GM12878 (cell line): ENCODE results near the gene UBAC2. TPM values are rescaled to one million over a fixed set of nuclear protein-coding genes. Genes with fewer than 3 reads are reported as not detected.
A peak's percentile ranks its signal among the peaks of the same experiment; 100 is the strongest.

Source experiments
- ASH2L ChIP-seq: fragments of 300-600, 200-600 bp; sonication (generic); IDR thresholded peaks from 2 replicates; pipeline ENCODE4 v1.6.1; 2017; ENCODE audit warnings: low read depth, mild to moderate bottlenecking, borderline replicate concordance
- DPF2 ChIP-seq: fragments of 450-650 bp; IDR thresholded peaks from 2 replicates; pipeline ENCODE4 v1.6.1; 2017; ENCODE audit warnings: mild to moderate bottlenecking
- FOXK2 ChIP-seq: fragments of 450-650 bp; IDR thresholded peaks from 2 replicates; pipeline ENCODE4 v1.6.1; 2017; ENCODE audit warnings: mild to moderate bottlenecking, moderate library complexity
- IRF4 ChIP-seq: IDR thresholded peaks from 2 replicates; pipeline ENCODE4 v1.6.1; 2011; ENCODE audit warnings: low read depth, low read length
- NBN ChIP-seq: fragments of 450-650 bp; IDR thresholded peaks from 2 replicates; pipeline ENCODE4 v1.6.1; 2016
- POU2F2 ChIP-seq: IDR thresholded peaks from 3 replicates; pipeline ENCODE4 v1.6.1; 2011; ENCODE audit warnings: low read depth, mild to moderate bottlenecking, low read length, borderline replicate concordance
- YBX1 ChIP-seq: fragments of 450-650 bp; IDR thresholded peaks from 2 replicates; pipeline ENCODE4 v1.6.1; 2016; ENCODE audit warnings: antibody characterized with exemption
- polyA plus RNA-seq, 11 experiments: library from polyadenylated mRNA; depleted of rRNA in 4 of 11; unstranded in 6 of 11; stranded (reverse) in 5 of 11; fragments of >200 nt; fragmentation: Nextera tagmentation in 4 of 11; fragmentation: Illumina TruSeq in 1 of 11; extraction: Ambion mirVana in 4 of 11; extraction: Trizol in 1 of 11; gene quantifications; 1 replicate in 1 of 11; 2 replicates in 10 of 11; pipeline versions ENCODE4 v1.2.1 to v1.2.3, GENCODE V29; 2011 to 2016; ENCODE audit warnings: inconsistent platforms in 2 of 11, missing spikeins in 2 of 11, low read depth in 1 of 11
- total RNA-seq, 4 experiments: library from RNA; depleted of rRNA in 3 of 4; stranded (reverse); fragments of >200 nt in 3 of 4; fragmentation: Illumina TruSeq in 1 of 4; extraction: Trizol in 1 of 4; gene quantifications; 2 replicates each; pipeline versions ENCODE4 v1.2.1 to v1.2.3, GENCODE V29; 2013 to 2021
- TF ChIP-seq, protein P1 (sequence below): IDR thresholded peaks from 2 replicates; pipeline ENCODE4 v1.6.1; 2012; ENCODE audit warnings: mild to moderate bottlenecking, low read depth, low read length
- TF ChIP-seq, protein P2 (sequence below): fragments of 450-650 bp; IDR thresholded peaks from 2 replicates; pipeline ENCODE4 v1.6.1; 2018; ENCODE audit warnings: borderline replicate concordance, mild to moderate bottlenecking; ENCODE audit not compliant: partially characterized antibody
- TF ChIP-seq, protein P3 (sequence below): fragments of 450-650 bp; IDR thresholded peaks from 2 replicates; pipeline ENCODE4 v1.6.1; 2017; ENCODE audit warnings: antibody characterized with exemption, mild to moderate bottlenecking, moderate library complexity
- TF ChIP-seq, protein P4 (sequence below), 3 experiments: IDR thresholded peaks in 2 of 3; conservative IDR thresholded peaks in 1 of 3; 2 replicates each; pipeline ENCODE4 v1.5.1; 2011; ENCODE audit warnings: low read depth in 3 of 3, low read length in 3 of 3, mild to moderate bottlenecking in 3 of 3, control low read depth in 2 of 3, moderate library complexity in 2 of 3, inconsistent platforms in 1 of 3, mixed read lengths in 1 of 3; ENCODE audit not compliant: control insufficient read depth in 2 of 3, insufficient read depth in 1 of 3; ENCODE audit errors: extremely low read depth in 1 of 3
- TF ChIP-seq, protein P5 (sequence below): fragments of 450-650 bp; IDR thresholded peaks from 2 replicates; pipeline ENCODE4 v1.6.1; 2016; ENCODE audit warnings: mild to moderate bottlenecking, moderate library complexity, borderline replicate concordance

The UBAC2 gene
- total and polyA plus RNA-seq, 10 of the 15 experiments (the other 5 are each of a cell fraction or from before 2014, with no cell fraction given), result 3.0 to 54.6 (median 17.4) TPM

DNA sequence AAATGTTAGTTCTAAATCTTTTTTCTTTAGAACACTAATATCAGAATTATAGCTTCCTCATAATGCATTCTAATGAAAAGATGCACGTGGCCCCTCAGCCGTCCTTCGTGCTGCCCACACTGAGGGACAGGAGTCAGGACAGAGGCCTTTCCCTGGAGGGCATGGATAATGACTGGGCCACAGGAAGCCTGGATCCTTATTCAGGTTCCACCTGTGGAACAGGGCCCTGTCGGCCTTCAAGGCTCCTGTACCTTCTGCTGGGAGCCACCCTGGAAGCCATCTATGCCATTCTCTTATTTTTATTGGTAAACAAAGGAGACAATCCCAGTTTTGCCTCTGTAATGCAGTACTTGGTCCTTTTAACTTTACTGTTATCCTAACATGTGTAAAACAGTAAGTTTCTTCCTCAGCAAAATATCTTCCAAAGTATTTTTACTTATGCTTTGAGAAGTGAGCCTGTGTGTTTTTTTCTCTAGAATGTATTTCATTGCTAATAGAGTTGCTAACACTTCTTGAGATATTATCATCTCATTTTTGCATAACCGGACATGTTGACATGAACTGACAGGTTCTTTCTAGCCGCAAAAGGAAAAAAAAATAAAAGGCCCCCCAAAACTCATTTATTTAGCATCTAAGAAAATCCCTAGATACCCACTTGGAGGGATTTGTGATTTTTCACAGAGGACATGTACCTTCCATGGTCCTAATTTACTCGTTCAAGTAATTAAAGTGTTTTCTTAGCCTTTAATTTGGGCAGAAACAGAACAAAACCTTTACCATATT, 100.6 kb downstream of the UBAC2 start (continued):
- TF ChIP-seq, protein P1, sequence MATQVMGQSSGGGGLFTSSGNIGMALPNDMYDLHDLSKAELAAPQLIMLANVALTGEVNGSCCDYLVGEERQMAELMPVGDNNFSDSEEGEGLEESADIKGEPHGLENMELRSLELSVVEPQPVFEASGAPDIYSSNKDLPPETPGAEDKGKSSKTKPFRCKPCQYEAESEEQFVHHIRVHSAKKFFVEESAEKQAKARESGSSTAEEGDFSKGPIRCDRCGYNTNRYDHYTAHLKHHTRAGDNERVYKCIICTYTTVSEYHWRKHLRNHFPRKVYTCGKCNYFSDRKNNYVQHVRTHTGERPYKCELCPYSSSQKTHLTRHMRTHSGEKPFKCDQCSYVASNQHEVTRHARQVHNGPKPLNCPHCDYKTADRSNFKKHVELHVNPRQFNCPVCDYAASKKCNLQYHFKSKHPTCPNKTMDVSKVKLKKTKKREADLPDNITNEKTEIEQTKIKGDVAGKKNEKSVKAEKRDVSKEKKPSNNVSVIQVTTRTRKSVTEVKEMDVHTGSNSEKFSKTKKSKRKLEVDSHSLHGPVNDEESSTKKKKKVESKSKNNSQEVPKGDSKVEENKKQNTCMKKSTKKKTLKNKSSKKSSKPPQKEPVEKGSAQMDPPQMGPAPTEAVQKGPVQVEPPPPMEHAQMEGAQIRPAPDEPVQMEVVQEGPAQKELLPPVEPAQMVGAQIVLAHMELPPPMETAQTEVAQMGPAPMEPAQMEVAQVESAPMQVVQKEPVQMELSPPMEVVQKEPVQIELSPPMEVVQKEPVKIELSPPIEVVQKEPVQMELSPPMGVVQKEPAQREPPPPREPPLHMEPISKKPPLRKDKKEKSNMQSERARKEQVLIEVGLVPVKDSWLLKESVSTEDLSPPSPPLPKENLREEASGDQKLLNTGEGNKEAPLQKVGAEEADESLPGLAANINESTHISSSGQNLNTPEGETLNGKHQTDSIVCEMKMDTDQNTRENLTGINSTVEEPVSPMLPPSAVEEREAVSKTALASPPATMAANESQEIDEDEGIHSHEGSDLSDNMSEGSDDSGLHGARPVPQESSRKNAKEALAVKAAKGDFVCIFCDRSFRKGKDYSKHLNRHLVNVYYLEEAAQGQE, result no peak
- TF ChIP-seq, protein P2, sequence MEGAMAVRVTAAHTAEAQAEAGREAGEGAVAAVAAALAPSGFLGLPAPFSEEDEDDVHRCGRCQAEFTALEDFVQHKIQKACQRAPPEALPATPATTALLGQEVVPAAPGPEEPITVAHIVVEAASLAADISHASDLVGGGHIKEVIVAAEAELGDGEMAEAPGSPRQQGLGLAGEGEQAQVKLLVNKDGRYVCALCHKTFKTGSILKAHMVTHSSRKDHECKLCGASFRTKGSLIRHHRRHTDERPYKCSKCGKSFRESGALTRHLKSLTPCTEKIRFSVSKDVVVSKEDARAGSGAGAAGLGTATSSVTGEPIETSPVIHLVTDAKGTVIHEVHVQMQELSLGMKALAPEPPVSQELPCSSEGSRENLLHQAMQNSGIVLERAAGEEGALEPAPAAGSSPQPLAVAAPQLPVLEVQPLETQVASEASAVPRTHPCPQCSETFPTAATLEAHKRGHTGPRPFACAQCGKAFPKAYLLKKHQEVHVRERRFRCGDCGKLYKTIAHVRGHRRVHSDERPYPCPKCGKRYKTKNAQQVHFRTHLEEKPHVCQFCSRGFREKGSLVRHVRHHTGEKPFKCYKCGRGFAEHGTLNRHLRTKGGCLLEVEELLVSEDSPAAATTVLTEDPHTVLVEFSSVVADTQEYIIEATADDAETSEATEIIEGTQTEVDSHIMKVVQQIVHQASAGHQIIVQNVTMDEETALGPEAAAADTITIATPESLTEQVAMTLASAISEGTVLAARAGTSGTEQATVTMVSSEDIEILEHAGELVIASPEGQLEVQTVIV, result no peak
- TF ChIP-seq POU2F2, result peak; percentile 61; the same call in 1 of the 3 replicates
- TF ChIP-seq IRF4, result no peak
- TF ChIP-seq, protein P3, sequence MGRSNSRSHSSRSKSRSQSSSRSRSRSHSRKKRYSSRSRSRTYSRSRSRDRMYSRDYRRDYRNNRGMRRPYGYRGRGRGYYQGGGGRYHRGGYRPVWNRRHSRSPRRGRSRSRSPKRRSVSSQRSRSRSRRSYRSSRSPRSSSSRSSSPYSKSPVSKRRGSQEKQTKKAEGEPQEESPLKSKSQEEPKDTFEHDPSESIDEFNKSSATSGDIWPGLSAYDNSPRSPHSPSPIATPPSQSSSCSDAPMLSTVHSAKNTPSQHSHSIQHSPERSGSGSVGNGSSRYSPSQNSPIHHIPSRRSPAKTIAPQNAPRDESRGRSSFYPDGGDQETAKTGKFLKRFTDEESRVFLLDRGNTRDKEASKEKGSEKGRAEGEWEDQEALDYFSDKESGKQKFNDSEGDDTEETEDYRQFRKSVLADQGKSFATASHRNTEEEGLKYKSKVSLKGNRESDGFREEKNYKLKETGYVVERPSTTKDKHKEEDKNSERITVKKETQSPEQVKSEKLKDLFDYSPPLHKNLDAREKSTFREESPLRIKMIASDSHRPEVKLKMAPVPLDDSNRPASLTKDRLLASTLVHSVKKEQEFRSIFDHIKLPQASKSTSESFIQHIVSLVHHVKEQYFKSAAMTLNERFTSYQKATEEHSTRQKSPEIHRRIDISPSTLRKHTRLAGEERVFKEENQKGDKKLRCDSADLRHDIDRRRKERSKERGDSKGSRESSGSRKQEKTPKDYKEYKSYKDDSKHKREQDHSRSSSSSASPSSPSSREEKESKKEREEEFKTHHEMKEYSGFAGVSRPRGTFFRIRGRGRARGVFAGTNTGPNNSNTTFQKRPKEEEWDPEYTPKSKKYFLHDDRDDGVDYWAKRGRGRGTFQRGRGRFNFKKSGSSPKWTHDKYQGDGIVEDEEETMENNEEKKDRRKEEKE, result no peak
- TF ChIP-seq, protein P4, sequence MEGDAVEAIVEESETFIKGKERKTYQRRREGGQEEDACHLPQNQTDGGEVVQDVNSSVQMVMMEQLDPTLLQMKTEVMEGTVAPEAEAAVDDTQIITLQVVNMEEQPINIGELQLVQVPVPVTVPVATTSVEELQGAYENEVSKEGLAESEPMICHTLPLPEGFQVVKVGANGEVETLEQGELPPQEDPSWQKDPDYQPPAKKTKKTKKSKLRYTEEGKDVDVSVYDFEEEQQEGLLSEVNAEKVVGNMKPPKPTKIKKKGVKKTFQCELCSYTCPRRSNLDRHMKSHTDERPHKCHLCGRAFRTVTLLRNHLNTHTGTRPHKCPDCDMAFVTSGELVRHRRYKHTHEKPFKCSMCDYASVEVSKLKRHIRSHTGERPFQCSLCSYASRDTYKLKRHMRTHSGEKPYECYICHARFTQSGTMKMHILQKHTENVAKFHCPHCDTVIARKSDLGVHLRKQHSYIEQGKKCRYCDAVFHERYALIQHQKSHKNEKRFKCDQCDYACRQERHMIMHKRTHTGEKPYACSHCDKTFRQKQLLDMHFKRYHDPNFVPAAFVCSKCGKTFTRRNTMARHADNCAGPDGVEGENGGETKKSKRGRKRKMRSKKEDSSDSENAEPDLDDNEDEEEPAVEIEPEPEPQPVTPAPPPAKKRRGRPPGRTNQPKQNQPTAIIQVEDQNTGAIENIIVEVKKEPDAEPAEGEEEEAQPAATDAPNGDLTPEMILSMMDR (IDR thresholded peaks at IDR 0.05 in 2 of 3, conservative IDR thresholded peaks at IDR 0.05 in 1 of 3; ENCODE audit: control insufficient read depth in 2 of 3, extremely low read depth in 1 of 3, insufficient read depth in 1 of 3, low read depth in 3 of 3, low read length in 3 of 3), result no peak
- TF ChIP-seq ASH2L, result no peak
- TF ChIP-seq YBX1, result no peak
- TF ChIP-seq FOXK2, result no peak
- TF ChIP-seq DPF2, result no peak
- TF ChIP-seq, protein P5, sequence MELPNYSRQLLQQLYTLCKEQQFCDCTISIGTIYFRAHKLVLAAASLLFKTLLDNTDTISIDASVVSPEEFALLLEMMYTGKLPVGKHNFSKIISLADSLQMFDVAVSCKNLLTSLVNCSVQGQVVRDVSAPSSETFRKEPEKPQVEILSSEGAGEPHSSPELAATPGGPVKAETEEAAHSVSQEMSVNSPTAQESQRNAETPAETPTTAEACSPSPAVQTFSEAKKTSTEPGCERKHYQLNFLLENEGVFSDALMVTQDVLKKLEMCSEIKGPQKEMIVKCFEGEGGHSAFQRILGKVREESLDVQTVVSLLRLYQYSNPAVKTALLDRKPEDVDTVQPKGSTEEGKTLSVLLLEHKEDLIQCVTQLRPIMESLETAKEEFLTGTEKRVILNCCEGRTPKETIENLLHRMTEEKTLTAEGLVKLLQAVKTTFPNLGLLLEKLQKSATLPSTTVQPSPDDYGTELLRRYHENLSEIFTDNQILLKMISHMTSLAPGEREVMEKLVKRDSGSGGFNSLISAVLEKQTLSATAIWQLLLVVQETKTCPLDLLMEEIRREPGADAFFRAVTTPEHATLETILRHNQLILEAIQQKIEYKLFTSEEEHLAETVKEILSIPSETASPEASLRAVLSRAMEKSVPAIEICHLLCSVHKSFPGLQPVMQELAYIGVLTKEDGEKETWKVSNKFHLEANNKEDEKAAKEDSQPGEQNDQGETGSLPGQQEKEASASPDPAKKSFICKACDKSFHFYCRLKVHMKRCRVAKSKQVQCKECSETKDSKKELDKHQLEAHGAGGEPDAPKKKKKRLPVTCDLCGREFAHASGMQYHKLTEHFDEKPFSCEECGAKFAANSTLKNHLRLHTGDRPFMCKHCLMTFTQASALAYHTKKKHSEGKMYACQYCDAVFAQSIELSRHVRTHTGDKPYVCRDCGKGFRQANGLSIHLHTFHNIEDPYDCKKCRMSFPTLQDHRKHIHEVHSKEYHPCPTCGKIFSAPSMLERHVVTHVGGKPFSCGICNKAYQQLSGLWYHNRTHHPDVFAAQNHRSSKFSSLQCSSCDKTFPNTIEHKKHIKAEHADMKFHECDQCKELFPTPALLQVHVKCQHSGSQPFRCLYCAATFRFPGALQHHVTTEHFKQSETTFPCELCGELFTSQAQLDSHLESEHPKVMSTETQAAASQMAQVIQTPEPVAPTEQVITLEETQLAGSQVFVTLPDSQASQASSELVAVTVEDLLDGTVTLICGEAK, result no peak; the same call in 1 of the 2 replicates
- TF ChIP-seq NBN, result no peak
